Activated CD8-positive, alpha-beta memory T cell treated with anti-CD3 and anti-CD28 coated beads for 4 hours (primary cell): ENCODE results near the gene DOCK8.
"Not testable (repeated sequence)": the region's sequence is repeated elsewhere in the genome, so short reads cannot be mapped to it uniquely, and the experiment has no call there.

ENCODE experiments used
- DNase-seq, 2 donors: peaks; one replicate each; pipeline ENCODE4 v3.0.0-alpha.2; 2020; ENCODE audit warnings: low read depth in 2 of 2

DOCK8 gene

GRCh38 chr9:363274-363612, 148.6 kb downstream of the DOCK8 start:
- no peak for DNase-seq

DNA sequence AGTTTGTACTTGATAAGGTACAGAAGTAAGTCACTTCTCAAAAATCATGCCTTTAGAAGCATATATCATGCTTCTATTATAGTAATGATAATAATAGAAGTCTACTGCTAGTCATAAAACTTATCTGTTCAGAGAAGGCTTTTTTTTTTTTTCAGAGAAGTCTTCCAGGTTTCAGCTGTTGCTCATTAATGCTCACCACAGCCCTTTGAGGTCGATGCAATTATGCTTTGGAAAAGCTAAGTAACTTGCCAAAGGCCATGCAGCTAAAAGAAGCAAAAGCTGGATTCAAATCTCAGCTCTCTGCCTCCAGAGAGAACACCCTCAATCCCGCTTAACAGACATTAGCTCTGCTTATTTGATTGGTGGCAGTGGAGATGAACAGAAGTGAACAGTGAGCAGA, 150.8 kb downstream of the DOCK8 start:
- no peak for DNase-seq

DNA sequence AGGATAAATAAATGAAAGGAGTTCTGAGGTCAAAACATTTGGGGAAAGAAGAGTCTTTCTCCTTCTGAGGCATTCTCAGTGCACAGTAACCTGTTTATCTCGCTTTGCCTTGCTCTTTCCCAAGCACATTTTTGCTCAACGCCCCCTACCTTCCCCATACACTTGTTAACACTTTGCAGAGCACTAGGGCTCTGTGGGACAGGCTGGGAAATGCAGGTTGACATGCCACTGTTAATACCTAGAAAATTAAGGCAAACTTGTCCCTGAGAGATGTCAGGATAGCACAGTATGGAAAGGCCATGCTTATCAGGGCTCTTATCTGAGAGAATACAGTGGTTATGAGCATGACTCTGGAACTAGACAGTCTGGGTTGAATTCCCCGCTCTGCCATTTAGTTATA, 152.0 kb downstream of the DOCK8 start:
- no peak for DNase-seq

- DNase-seq: no peak
Measured at GRCh38 chr9:370086-370485, 155.4 kb downstream of the DOCK8 start.

- DNase-seq: no peak
Measured at GRCh38 chr9:371349-371748, 156.7 kb downstream of the DOCK8 start.

GRCh38 chr9:372128-372527, 157.5 kb downstream of the DOCK8 start:
- DNase-seq: no peak

- no peak for DNase-seq
Measured at GRCh38 chr9:373759-374206, 159.1 kb downstream of the DOCK8 start.

DNA sequence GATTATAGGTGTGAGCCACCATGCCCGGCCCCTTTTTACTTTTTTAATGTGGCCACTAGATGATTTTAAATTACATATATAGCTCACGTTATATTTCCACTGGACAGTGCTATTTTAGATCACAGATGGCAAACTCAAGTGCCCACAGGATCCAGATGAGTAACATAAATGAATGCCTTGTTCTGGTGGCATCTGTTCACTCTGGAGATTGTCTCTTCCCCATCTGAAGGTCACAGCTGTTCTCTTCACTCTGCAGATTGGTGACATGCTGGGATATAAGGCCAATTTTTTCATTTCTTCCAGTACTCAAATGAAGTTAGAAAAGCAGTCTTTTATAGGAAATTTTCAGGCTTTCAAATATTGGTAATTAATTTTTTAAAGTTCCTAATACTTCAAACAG, 160.1 kb downstream of the DOCK8 start:
- DNase-seq: no peak

- DNase-seq: no peak
Measured at GRCh38 chr9:376115-376514, 161.4 kb downstream of the DOCK8 start.

DNA sequence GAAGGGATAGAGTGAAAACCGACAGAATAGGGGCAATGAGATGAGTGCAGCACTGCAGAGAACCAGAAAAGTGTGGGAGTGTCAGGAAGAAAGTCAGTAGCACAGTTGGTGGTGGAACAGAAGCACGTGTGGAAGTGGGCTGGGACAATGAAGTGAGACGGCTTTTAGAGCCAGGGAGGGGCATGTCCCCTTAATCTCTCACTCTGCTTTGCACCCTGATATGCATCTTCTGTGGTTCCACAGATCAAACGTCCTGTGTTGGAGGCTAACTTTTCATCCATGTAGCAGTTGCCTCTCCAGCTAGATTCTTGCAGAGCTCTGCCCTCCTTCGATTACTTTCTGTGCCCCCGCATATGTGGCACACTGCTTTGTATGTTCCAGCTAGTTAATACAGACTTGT, 163.6 kb downstream of the DOCK8 start:
- DNase-seq: no peak

- DNase-seq: no peak
Measured at GRCh38 chr9:382383-382782, 167.7 kb downstream of the DOCK8 start.

GRCh38 chr9:385818-386398, 171.2 kb downstream of the DOCK8 start:
- DNase-seq: no peak

DNA sequence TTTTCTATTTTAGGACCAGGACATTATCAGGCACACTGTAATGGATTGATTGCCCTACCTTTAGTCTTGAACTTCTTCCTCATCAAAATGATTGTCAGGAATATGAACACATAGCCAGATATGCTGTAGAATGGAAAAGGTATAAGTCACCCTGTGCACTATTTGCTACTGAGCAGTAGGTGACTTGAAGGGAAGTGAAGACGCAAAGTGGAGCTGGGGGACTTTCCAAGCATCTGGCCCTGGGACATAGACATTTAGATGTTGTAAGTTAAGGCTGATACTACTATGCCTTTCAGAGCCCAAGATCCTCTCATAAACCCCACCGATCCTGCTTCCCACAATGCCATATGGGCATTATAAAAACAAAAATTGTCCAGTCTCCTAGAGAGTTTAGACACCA, 174.5 kb downstream of the DOCK8 start:
- DNase-seq: no peak

GRCh38 chr9:389758-390157, 175.1 kb downstream of the DOCK8 start:
- DNase-seq: no peak

GRCh38 chr9:392077-392804, 177.6 kb downstream of the DOCK8 start:
- no peak for DNase-seq

GRCh38 chr9:394347-395052, 179.8 kb downstream of the DOCK8 start:
- DNase-seq: no peak

- DNase-seq: no peak
Measured at GRCh38 chr9:396396-396795, 181.7 kb downstream of the DOCK8 start.

DNA sequence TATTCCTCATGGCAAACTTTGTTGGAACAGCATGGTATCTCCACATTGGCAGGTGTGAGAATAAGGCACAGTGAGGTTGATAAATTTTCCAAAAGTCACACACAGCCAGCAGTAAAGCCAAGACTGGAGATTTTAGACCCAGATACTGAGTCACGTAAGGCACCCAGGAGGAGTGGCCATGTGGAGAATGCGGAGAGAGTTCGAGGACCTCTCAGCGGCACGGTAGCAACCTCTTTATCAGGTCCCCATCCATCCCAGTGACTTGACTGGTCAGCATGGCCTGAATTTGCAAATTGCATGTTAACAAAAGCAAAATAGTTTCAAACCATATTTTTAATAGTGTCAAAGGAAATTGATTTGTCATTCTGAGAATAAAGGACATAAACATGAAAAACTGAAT, 183.4 kb downstream of the DOCK8 start:
- no peak for DNase-seq

GRCh38 chr9:401223-401622, 186.6 kb downstream of the DOCK8 start:
- no peak for DNase-seq

DNA sequence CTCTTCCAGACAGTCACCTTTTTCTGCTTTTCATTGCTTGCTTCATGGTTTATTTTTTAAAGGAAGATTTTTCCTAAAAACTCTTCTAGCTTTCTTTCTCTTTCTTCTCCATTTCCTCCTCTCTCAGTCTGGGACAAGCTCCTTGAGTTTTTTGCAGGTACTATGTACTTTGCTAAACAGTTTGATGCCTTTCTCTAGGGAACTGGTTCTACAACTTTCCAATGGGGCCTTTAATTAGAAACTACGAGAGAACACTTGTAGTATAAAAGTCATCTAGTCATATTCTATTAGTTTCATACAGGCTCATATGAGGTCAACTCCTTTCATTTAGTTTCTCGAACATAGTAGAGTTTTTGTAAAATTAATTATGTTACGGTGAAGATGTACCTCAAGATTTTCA, 189.6 kb downstream of the DOCK8 start:
- DNase-seq: no peak

GRCh38 chr9:405341-405740, 190.7 kb downstream of the DOCK8 start:
- no peak for DNase-seq

DNA sequence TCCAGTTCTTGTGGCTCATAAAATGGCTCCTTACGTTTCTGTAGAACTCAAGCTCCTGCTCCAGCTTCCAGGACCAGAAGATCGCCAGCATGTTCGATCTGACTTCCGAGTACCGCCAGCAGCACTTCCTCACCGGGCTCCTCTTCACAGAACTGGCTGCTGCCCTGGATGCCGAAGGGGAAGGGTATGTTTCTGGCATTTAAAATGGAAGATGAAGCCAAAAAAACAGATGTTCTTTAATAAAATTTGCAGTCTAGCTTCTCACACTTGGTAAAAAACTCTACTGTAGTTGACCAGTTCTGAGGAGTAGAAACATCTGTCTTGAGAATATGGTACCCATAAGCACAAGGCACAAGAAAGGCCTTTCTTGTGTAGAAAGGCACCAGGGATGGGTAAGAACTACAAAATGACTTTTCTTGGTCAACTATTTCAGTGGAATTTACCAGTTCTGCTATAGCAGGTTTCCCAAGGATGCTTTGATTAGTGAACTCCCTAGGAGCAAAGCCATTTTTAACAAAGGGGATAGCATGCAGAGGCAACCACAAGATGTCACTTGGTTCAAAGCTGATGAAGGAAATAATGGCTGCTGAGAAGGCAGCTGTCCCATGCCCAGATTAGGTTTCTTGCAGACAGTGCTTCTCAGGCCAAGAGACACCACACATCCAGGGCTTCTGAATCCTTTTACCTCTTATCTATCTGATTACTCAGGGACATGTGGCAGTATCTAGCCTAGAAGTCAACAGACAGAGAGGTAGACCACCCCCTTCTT, 192.4 kb downstream of the DOCK8 start:
- DNase-seq: no peak

DNA sequence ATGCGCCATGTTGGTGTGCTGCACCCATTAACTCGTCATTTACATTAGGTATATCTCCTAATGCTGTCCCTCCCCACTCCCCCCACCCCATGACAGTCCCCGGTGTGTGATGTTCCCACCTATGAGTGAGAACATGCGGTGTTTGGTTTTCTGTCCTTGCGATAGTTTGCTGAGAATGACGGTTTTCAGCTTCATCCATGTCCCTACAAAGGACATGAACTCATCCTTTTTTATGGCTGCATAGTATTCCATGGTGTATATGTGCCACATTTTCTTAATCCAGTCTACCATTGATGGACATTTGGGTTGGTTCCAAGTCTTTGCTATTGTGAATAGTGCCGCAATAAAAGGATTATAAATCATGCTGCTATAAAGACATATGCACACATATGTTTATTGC, 195.0 kb downstream of the DOCK8 start:
- not testable (repeated sequence) for DNase-seq
